Measurements from ENCODE around the gene TJP1. TPM values are rescaled to one million over a fixed set of nuclear protein-coding genes. Genes with fewer than 3 reads are reported as not detected.
"Not testable (repeated sequence)": the region's sequence is repeated elsewhere in the genome, so short reads cannot be mapped to it uniquely, and the experiment has no call there.

Gene TJP1
- total RNA-seq, 1 experiment from 2014 or later: 67.0 TPM

DNA sequence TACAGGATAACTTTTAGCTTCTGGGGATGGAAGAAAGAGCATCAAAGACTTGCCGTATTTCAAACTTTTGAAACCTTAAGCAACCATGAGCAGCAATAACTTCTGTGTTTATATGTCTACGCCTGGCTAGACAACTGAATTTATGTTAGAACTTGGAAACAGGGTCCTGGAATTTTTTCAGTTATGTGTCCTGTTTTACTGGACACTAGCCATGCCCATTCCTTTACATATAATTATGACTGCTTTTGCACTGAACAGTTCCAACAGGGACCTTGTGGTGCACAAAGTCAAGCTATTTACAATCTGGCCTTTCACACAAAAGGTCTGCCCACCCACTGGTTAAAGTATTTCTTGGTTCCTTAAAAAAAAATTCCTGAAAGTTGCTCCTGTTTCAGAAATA, 37.1 kb downstream of the TJP1 start:
- POLR2A ChIA-PET (ENCODE audit: unreplicated experiment): no interaction called here
- intact Hi-C loops (cut with micrococcal nuclease): no loop called here
- Histone ChIP-seq H3K27ac (ENCODE audit: low read length) (no peak overlapping the region), H3F3A (ENCODE audit: low read length, unreplicated experiment) (no peaks in the 10 kb centered on the region), H3K4me2 (ENCODE audit: low read length) (no peak overlapping the region), H3K27me3 (ENCODE audit: low read length) (no peaks in the 10 kb centered on the region), H3K4me3 (ENCODE audit: low read length) (no peak overlapping the region), H4K20me1 (ENCODE audit: low read length) (peaks cover 27% of the 10 kb centered on the region; the same call in 1 of the 2 replicates), H3K9me3 (ENCODE audit: low read length) (no peaks in the 10 kb centered on the region), H3K9ac (ENCODE audit: low read length) (no peak overlapping the region), H3K4me1 (ENCODE audit: insufficient read depth, low read length) (peaks cover 21% of the 10 kb centered on the region), H3K79me2 (ENCODE audit: low read length) (peaks cover 88% of the 10 kb centered on the region), H2AFZ (ENCODE audit: low read length) (no peak overlapping the region), H3K36me3 (ENCODE audit: low read depth, low read length) (no peaks in the 10 kb centered on the region), H3K9me2 (replicated peaks; ENCODE audit: low read length) (no peaks in the 10 kb centered on the region)
- BruUV-seq (replicated peaks): no TSS peak
- no peak for DNase-seq
- CTCF ChIA-PET: no interaction called here
- ATAC-seq: no peak
- no peak for TF ChIP-seq EZH2phosphoT487 (IDR thresholded peaks at IDR 0.05; ENCODE audit: borderline replicate concordance, low read length)
- TF ChIP-seq, protein P1, sequence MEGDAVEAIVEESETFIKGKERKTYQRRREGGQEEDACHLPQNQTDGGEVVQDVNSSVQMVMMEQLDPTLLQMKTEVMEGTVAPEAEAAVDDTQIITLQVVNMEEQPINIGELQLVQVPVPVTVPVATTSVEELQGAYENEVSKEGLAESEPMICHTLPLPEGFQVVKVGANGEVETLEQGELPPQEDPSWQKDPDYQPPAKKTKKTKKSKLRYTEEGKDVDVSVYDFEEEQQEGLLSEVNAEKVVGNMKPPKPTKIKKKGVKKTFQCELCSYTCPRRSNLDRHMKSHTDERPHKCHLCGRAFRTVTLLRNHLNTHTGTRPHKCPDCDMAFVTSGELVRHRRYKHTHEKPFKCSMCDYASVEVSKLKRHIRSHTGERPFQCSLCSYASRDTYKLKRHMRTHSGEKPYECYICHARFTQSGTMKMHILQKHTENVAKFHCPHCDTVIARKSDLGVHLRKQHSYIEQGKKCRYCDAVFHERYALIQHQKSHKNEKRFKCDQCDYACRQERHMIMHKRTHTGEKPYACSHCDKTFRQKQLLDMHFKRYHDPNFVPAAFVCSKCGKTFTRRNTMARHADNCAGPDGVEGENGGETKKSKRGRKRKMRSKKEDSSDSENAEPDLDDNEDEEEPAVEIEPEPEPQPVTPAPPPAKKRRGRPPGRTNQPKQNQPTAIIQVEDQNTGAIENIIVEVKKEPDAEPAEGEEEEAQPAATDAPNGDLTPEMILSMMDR (conservative IDR thresholded peaks at IDR 0.05; ENCODE audit: low read depth, low read length): no peak

DNA sequence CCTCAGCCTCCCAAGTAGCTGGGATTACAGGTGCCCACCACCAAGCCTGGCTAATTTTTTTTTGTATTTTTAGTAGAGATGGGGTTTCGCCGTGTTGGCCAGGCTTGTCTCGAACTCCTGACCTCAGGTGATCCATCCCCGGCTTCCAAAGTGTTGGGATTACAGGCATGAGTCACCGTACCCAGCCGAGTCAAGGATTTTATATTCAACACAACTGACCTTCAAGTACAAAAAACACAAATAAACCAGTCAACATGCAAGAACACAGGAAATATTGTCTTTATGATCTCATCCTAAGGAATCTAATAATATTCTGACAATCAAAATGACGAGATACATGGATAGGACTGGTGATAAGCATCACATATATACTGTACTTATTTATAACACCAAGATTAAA, 37.9 kb downstream of the TJP1 start:
- ChIA-PET CTCF (no interaction called here), POLR2A (ENCODE audit: unreplicated experiment) (no interaction called here)
- TF ChIP-seq EZH2phosphoT487 (IDR thresholded peaks at IDR 0.05; ENCODE audit: borderline replicate concordance, low read length) (no peak), EZH2 (IDR thresholded peaks at IDR 0.05; ENCODE audit: low read length, unreplicated experiment) (no peak)
- TF ChIP-seq, protein P1 (conservative IDR thresholded peaks at IDR 0.05; ENCODE audit: low read depth, low read length): no peak
- no peaks in the 10 kb centered on the region for H3K27me3 ChIP-seq (ENCODE audit: low read length)
- no peak overlapping the region for H3K27ac ChIP-seq (ENCODE audit: low read length)
- no peaks in the 10 kb centered on the region for H3K9me3 ChIP-seq (ENCODE audit: low read length)
- no peak overlapping the region for H3K9ac ChIP-seq (ENCODE audit: low read length)
- H3K4me1 ChIP-seq (ENCODE audit: insufficient read depth, low read length): peaks cover 15% of the 10 kb centered on the region
- H3K4me2 ChIP-seq (ENCODE audit: low read length): no peak overlapping the region
- no peaks in the 10 kb centered on the region for H3K9me2 ChIP-seq (replicated peaks; ENCODE audit: low read length)
- no peak overlapping the region for H3K4me3 ChIP-seq (ENCODE audit: low read length)
- peaks cover 95% of the 10 kb centered on the region for H3K79me2 ChIP-seq (ENCODE audit: low read length)
- no peak overlapping the region for H2AFZ ChIP-seq (ENCODE audit: low read length)
- no peaks in the 10 kb centered on the region for H3K36me3 ChIP-seq (ENCODE audit: low read depth, low read length)
- DNase-seq: peak; percentile 29
- BruUV-seq (replicated peaks): no TSS peak
- no peaks in the 10 kb centered on the region for H3F3A ChIP-seq (ENCODE audit: low read length, unreplicated experiment)
- intact Hi-C loops (cut with micrococcal nuclease): no loop called here
- peak; percentile 21; the same call in 1 of the 2 replicates for ATAC-seq
- H4K20me1 ChIP-seq (ENCODE audit: low read length): peaks cover 28% of the 10 kb centered on the region; the same call in 1 of the 2 replicates

DNA sequence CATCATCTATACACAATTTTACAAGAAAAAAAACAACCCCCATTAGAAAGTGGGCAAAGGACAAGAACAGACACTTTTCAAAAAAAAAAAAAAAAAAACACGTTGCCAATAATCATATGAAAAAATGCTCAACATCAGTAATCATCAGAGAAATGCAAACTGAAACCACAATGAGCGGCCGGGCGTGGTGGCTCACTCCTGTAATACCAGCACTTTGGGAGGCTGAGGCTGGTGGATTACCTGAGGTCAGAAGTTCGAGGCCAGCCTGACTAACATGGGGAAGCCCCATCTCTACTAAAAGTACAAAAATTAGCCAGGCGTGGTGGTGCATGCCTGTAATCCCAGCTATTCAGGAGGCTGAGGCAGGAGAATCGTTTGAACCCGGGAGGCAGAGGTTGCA, 39.5 kb downstream of the TJP1 start:
- H3K27me3 ChIP-seq (ENCODE audit: low read length); H3K27ac ChIP-seq (ENCODE audit: low read length); H3K9ac ChIP-seq (ENCODE audit: low read length); intact Hi-C loops (cut with micrococcal nuclease); H3F3A ChIP-seq (ENCODE audit: low read length, unreplicated experiment); DNase-seq; BruUV-seq (replicated peaks); H3K4me2 ChIP-seq (ENCODE audit: low read length); H3K36me3 ChIP-seq (ENCODE audit: low read depth, low read length); H3K9me3 ChIP-seq (ENCODE audit: low read length); POLR2A ChIA-PET (ENCODE audit: unreplicated experiment); H3K9me2 ChIP-seq (replicated peaks; ENCODE audit: low read length); CTCF ChIA-PET; H3K4me3 ChIP-seq (ENCODE audit: low read length); H3K4me1 ChIP-seq (ENCODE audit: insufficient read depth, low read length); H2AFZ ChIP-seq (ENCODE audit: low read length); ATAC-seq: not testable (repeated sequence)
- peaks cover 40% of the 10 kb centered on the region; the same call in 1 of the 2 replicates for H4K20me1 ChIP-seq (ENCODE audit: low read length)
- peaks cover 100% of the 10 kb centered on the region for H3K79me2 ChIP-seq (ENCODE audit: low read length)

All from PC-3 (cell line).